Bronchial epithelial cell (primary cell): ENCODE data around the gene PEX6. TPM values are rescaled to one million over a fixed set of nuclear protein-coding genes. Genes with fewer than 3 reads are reported as not detected.

Experiments
- DNase-seq: peaks from one replicate; pipeline ENCODE4 v3.0.0-alpha.2; 2010; ENCODE audit warnings: low read depth
- FAIRE-seq: peaks from 2 replicates; lab custom pipeline; 2011; peaks lifted over from hg19 to GRCh38; lab: Jason Lieb, UNC
- H3K27me3 ChIP-seq: 2 replicates; pipeline ENCODE4 v1.5.1; 2011; ENCODE audit warnings: low read length; ENCODE audit not compliant: control insufficient read depth, insufficient read depth
- H3K36me3 ChIP-seq: 2 replicates; pipeline ENCODE4 v1.5.1; 2011; ENCODE audit warnings: low read length; ENCODE audit not compliant: control insufficient read depth, insufficient read depth
- H3K4me3 ChIP-seq: 2 replicates; pipeline ENCODE4 v1.5.1; 2011; ENCODE audit warnings: mild to moderate bottlenecking, low read depth, low read length, control low read depth
- CTCF ChIP-seq: IDR thresholded peaks from 2 replicates; pipeline ENCODE4 v1.5.1; 2011; ENCODE audit warnings: mild to moderate bottlenecking, moderate library complexity, low read length, control low read depth, inconsistent platforms; ENCODE audit not compliant: insufficient read depth, severe bottlenecking
- total RNA-seq: library from RNA; depleted of rRNA; stranded (reverse); fragments of >200 nt; gene quantifications from 2 replicates; pipeline ENCODE4 v1.2.1, GENCODE V29; 2014

PEX6 gene
- total RNA-seq = 25.0 and 32.1 TPM in 2 replicates

- TF ChIP-seq CTCF = no peak
Observed at GRCh38 chr6:42978839-42979522, at the start of gene PEX6. Gene PEX6 (minus strand): TSS chr6:42979181. CDS start chr6:42979150, 31 bp downstream.

GRCh38 chr6:43026365-43026764 lies 47.4 kb upstream of the PEX6 start:
- H3K36me3 ChIP-seq = peaks cover 33% of the 10 kb centered on the region
- no peak for FAIRE-seq

More at GRCh38 chr6:42978839-42979522, at the start of gene PEX6:
- H3K27me3 ChIP-seq = no peaks in the 10 kb centered on the region
- peak within 1 kb of the TSS; percentile 65 for H3K4me3 ChIP-seq
- H3K36me3 ChIP-seq = no peaks in the 10 kb centered on the region
- no peak for FAIRE-seq
- DNase-seq = peak; percentile 60

GRCh38 chr6:43024436-43024835 lies 45.5 kb upstream of the PEX6 start:
- no peak for DNase-seq
- Histone ChIP-seq H3K27me3 (no peaks in the 10 kb centered on the region), H3K36me3 (peaks cover 31% of the 10 kb centered on the region), H3K4me3 (no peak overlapping the region)
- no peak for TF ChIP-seq CTCF
- FAIRE-seq = no peak

More at GRCh38 chr6:43026365-43026764, 47.4 kb upstream of the PEX6 start:
- DNase-seq = no peak
- no peaks in the 10 kb centered on the region for H3K27me3 ChIP-seq
- no peak for TF ChIP-seq CTCF
- no peak overlapping the region for H3K4me3 ChIP-seq

- Histone ChIP-seq H3K36me3 (peaks cover 31% of the 10 kb centered on the region), H3K4me3 (peak within 1 kb of the TSS; percentile 99), H3K27me3 (no peaks in the 10 kb centered on the region)
- FAIRE-seq = no peak
- TF ChIP-seq CTCF = no peak
- peak; percentile 54 for DNase-seq
Observed at GRCh38 chr6:43021270-43022047, 42.5 kb upstream of the PEX6 start, which contains the start of gene RRP36. Gene RRP36 (plus strand): TSS chr6:43021623. CDS start chr6:43021655, 32 bp downstream.

- FAIRE-seq = no peak
- Histone ChIP-seq H3K36me3 (peaks cover 24% of the 10 kb centered on the region), H3K4me3 (peak overlapping the region; percentile 99), H3K27me3 (no peaks in the 10 kb centered on the region)
- no peak for TF ChIP-seq CTCF
- no peak for DNase-seq
Observed at GRCh38 chr6:43020847-43021246, 41.9 kb upstream of the PEX6 start.
